RPMI8226 (cell line): ENCODE measurements around the gene TMEM168.
"Not testable (repeated sequence)": the region's sequence is repeated elsewhere in the genome, so short reads cannot be mapped to it uniquely, and the experiment has no call there.

Source experiments
- DNase-seq: peaks from one replicate; pipeline ENCODE4 v3.0.0-alpha.2; 2015

The TMEM168 gene

GRCh38 chr7:112789817-112790585 lies at the start of gene TMEM168:
TSS of gene TMEM168 (minus strand) at chr7:112790393. CDS start at chr7:112784825, 5,568 bp downstream.
- peak; percentile 93 for DNase-seq

- DNase-seq, result not testable (repeated sequence)
Observed at GRCh38 chr7:112835928-112836327, 45.7 kb upstream of the TMEM168 start.

GRCh38 chr7:112833082-112833481 lies 42.9 kb upstream of the TMEM168 start:
- DNase-seq, result no peak

DNA sequence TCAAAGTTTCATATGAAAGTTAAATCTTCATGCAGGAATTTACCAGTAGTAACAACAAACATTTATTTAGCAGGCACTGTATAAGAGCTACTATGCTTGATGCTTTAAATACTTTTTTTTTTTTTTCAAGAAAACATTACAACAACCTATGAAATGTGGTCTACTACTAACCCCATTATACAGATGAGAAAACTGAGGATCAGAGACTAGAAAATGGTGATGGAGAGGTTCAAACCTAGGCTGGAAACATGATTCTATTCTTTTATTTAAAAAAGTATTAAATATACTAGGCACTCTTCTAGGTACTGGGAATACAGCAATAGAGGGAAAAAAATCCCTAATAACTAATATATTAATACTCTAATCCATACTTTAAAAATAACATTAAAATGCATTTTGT lies 40.6 kb upstream of the TMEM168 start:
- DNase-seq, result no peak

DNA sequence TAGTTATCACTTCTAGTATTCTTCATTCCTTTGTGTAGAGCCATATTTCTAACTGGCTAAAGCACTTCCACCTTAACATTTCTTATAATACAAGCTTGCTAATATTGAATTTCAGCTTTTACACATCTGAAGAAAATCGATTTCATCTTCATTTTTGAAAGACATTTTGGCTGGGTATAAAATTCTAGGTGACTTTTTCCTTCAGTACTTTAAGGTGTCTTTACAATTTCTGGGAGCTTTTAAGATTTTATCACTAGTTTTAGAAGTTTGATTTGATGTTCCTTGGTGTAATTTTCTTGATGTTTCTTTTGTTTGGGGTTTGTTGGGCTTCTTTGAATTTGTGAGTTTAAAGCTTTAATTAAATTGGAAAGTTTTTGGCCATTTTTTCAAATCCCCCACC lies 38.5 kb upstream of the TMEM168 start:
- no peak for DNase-seq

DNA sequence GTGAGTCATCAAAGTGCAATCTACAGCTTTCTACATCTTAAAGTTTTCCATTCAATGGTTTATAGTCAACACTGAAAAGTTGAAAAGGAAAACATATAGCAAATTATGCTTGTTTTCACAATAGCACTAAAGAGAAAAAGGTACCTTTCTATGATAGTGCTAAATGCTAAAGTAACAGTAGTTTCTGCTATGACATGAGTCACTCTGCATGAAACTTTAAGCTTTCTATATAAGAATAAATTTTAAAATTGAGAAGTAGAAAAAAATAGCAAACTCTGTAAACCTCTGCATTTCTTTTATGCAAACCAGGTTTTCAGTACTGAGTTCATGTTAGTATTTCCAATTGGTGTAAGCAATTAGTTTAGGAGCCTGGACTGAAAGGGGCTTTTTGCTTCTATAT lies 31.2 kb upstream of the TMEM168 start:
- DNase-seq, result no peak

DNA sequence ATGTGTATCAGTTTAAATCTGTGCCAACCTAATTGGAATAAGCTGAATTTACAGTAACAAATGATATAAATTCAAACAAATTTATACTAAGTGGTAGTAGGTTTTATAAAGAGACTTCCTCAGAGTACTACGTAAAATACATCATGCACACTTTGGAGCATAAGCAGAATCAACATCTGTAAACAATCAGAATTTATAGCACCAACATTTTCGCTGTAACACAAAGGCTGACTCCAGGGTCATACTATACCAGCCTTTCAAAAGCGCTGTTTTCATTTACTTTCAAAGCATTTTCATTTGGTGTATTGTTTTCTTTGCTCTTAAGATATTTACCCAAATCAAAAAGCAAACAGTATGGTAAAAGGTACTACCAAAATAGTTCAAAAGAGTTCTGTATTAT lies 29.3 kb upstream of the TMEM168 start:
- no peak for DNase-seq

DNA sequence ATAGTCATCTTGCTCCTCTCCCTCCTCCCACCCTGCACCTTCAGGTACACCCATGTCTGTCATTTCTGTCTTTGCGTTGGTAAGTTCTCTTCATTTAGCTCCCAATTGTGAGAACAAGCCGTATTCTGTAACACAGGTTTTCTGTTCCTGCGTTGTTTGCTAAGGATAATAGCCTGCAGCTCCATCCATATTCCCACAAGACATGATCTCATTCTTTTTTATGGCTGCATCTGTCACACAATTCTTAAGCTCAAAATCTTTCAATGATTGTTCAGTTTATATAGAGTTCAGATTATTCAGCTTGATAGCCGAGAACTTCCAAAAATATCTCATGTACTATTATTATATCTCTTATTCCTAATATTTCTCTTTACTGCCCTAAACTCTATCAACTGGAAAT lies 16.0 kb upstream of the TMEM168 start:
- no peak for DNase-seq

DNA sequence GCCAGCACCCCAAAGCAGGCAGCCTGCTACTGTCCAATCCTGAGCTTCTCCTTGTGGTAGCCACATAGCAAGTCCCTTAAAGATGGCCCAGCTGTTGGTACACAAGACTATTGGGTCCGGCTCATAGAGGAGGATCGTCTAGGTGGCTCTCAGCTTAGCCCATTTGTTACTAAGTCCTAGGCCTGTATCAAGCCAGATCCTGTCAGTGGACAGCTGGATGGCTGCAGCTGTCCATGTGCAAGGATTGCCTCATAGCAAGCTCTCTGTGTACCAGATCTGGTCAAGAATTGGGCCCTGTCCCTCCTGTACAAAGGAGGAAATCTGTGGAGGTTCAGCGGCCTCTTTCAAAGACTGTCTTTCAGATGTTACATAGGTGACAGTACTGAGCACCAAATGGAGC lies 12.2 kb upstream of the TMEM168 start:
- no peak for DNase-seq

GRCh38 chr7:112800486-112800885 lies 10.3 kb upstream of the TMEM168 start:
- DNase-seq, result no peak

DNA sequence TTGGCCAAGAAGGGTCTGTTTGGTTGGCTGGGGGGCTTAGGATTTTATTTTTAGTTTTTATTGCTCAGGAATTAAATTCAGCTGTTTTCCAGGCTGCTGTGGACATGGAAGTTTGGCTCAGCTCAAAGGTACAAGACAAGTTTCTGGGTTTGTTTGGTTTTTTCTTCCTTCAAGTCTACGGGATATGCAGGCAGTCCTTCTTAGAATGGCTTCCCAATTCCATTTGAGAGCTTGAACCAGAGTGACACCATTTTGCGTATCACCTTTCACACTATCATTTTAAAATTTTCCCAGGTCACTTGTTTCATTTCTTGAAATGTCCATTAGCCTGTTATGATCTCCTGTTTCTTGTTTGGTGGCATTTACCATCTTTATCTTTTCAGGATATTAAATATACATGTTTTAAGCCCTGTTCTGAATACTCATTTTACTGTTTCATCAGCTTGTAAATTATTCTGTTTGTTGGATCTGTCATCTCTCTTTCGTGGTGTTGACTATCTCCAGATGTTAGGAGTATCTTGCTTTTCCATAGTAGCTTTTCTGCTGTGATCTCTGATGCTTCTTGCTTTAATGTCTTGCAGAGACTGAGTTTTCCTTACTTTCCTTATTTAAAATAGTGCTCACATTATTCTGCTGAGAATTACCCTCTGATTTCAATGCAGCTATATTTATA lies 9.4 kb upstream of the TMEM168 start:
- no peak for DNase-seq

- no peak for DNase-seq
Observed at GRCh38 chr7:112798274-112799159, 8.3 kb upstream of the TMEM168 start.

DNA sequence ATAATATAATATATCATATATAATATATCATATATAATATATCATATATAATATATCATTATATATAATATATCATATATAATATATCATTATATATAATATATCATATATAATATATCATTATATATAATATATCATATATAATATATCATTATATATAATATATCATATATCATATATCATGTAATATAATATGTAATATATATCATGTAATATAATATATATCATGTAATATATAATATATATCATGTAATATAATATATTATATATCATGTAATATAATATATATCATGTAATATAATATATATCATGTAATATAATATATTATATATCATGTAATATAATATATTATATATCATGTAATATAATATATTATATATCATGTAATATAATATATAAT lies 6.4 kb upstream of the TMEM168 start:
- not testable (repeated sequence) for DNase-seq

DNA sequence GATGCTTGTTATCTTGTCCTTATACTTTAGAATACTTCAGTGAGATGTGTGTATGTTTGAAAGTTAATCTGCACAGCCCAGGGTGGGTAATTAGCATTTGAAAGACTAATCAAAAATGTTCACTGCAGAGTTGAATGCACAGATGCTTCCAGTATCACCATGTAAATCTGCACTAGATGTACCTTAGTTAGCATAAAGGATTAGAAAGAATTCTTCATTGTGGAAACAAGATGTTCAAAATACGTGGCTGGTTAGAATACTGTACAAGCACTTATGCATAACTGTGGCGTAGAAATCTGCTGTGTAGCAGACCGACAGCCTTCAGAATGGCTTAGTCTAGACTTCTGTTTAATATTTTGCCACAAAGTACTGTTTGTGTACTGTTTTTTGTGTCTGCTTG lies 2.2 kb upstream of the TMEM168 start:
- DNase-seq, result no peak

DNA sequence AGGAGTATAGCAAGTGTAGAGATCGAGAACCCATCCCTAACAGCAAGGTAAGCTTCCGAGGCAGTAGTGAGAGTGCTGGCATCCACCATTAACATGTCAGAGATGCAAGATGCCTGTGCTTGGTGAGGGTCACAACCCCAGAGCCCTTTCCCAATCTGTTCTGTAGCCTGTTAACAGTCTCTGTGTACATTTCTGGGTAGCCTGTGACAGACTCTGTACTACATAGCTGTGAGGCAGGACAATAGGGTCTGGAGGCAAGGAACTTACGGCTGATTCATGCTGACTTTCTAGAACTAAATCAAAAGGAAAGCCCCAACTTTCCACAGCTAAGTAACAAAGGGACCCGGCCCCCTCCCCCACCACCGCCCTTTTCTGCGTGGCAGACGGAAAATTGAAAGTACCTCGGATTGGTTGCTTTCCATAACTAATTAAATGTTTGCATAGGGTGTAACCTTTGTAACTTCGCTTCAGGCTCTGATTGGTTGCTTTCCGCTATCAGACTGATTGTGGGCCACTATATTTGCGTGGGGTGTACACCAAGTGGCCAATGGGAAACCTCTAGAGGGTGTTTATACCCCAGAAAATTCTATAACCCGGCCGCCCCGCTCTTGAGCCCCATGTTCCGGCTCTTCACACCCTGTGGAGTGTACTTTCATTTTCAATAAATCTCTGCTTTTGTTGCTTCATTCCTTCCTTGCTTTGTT lies 1.4 kb upstream of the TMEM168 start:
- no peak for DNase-seq

DNA sequence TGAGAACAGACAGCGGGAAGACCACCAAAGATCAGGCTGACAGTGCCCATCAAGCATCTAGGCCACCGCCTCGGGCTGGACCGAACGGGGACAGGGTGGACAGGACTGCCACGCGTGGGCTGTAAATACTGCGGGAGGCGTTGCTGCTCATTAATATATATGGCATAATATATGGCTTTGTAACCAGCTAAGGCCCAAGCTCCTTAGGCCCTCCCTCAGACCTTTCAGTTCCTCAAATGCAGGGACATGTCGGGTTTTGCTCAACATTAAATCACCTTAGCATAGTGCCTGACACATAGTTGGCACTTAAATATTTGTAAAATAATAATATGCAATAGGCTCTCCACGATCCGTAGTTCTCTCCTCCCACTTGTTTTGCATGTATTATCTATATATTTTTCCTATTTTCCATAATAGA lies 402 bp upstream of the TMEM168 start:
- peak; percentile 84 for DNase-seq

DNA sequence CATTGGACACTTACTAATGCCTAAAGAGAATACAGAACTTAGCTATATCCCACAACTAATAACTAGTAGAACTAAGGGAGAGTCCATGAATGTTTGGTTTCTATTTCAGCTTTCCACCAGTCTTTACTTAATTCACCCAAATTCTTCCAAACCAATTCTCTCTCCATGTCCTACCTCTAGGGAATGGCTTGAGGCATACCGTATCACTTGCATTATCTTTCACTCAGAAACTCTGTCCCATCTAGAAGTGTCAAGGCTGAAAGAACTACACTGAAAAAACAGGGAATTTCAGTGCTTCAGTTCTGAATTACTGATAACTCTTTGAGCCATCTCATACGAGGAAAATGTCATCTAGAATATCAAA lies 758 bp downstream of the TMEM168 start:
- DNase-seq, result no peak

DNA sequence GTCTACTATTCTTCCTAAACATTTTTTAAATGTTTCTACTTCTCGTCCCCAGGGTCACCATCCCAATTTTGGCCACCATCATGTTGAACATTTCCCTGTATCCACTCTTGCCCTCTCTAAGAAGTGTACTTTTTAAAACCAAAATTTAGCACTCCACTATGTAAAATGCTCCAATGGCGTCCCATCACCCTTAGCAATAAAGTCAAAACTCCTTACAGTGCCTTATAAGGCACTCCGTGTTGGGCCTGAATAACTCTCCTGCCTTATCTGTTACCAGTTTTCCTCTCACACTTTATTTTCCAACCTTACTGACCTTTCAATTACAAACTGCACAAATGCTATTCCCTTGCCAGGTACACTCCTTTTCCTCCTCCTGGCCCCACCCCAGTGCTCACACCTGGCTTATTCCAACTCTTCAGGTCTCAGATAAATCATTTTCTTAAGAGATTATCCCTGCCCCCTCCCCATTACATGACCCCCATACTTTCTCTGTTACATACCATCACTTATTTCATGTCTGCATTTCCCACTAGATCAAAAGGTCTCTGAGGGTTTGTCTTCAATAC lies 1.3 kb downstream of the TMEM168 start:
- DNase-seq, result no peak

DNA sequence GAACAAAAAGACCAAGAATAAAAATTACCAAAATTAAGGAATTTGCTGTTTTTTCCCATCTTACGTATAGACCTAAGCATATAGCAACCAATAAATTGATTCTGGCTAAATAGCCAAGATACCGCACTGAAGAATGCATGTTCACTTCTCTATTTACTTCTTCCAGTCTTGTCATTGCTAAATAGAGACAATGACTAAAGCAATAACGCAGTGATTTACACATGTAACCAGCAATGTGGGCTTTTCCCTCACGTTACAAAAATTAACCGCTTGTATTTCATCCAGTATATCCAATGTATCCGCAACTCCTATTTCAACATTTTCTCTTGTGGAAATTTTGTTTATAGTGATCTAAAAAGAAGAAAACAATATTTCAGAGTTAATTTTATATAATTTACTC lies 5.6 kb downstream of the TMEM168 start:
- DNase-seq, result no peak

GRCh38 chr7:112782498-112782897 lies 7.7 kb downstream of the TMEM168 start:
- no peak for DNase-seq

DNA sequence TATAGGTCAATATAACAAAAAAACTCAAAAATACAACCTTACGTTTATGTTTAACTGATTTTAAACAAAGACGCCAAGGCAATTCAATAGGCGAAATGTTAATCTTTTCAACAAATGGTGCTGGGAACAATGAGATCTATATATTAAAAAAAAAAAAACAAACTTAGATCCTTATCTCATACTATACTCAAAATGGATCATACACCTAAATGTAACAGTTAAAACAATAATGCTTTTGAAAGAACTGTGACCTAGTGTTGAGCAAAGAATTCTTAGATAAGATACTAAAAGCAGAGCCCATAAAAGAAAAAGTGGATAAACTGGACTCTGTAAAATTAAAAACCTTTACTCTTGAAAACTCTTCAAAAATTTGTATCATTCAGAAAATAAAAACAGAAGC lies 8.6 kb downstream of the TMEM168 start:
- no peak for DNase-seq

DNA sequence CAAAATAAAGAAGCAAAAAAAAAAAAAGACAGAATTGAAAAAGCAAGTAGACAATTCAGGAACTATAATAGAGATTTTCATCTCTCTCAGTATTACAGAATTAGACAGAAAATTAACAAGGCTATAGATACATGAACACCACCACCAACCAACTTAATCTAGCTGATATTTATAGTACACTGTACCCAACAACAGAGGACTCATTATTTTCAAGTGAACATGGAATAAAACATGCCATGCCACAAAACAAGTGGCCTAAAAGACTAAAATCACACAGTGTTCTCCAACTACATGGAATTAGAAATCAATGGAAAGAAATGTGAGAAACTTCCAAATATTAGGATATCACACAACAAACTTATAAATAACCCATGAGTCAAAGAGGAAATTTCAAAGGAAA lies 9.1 kb downstream of the TMEM168 start:
- no peak for DNase-seq

- DNase-seq, result no peak
Observed at GRCh38 chr7:112779667-112780066, 10.5 kb downstream of the TMEM168 start.
